K562 (cell line): Measurements from ENCODE around the gene PTK7. TPM values are rescaled to one million over a fixed set of nuclear protein-coding genes. Genes with fewer than 3 reads are reported as not detected.

ENCODE experiments used
- ARID1B ChIP-seq: fragments of 450-650 bp; IDR thresholded peaks from 2 replicates; pipeline ENCODE4 v1.6.1; 2016; ENCODE audit warnings: antibody characterized with exemption, mild to moderate bottlenecking, inconsistent platforms
- ASH1L ChIP-seq: fragments of 450-650 bp; IDR thresholded peaks from 2 replicates; pipeline ENCODE4 v1.6.1; 2018; ENCODE audit warnings: borderline replicate concordance, mild to moderate bottlenecking, low read depth; ENCODE audit not compliant: partially characterized antibody
- CREB1 ChIP-seq, 2 experiments: sonication (generic) in 1 of 2; formaldehyde crosslinking in 1 of 2; IDR thresholded peaks; 2 replicates each; pipeline versions ENCODE4 v1.6.1 to v1.8.0; 2012 to 2022; ENCODE audit warnings: inconsistent platforms in 1 of 2, mild to moderate bottlenecking in 1 of 2, missing genetic modification reagents in 1 of 2, moderate library complexity in 1 of 2
- KAT7 ChIP-seq: sonication (generic); formaldehyde crosslinking; IDR thresholded peaks from 2 replicates; pipeline ENCODE4 v1.8.0; 2022; ENCODE audit warnings: missing genetic modification reagents, mild to moderate bottlenecking, borderline replicate concordance
- MAZ ChIP-seq, 2 experiments: fragments of 450-650 bp in 1 of 2; sonication (generic) in 1 of 2; formaldehyde crosslinking; IDR thresholded peaks in 1 of 2; conservative IDR thresholded peaks in 1 of 2; 2 replicates each; pipeline versions ENCODE4 v1.4.0 to v1.5.0; 2020; ENCODE audit warnings: mild to moderate bottlenecking in 1 of 2, missing genetic modification reagents in 1 of 2
- NCOA1 ChIP-seq: fragments of 450-650 bp; IDR thresholded peaks from 2 replicates; pipeline ENCODE4 v1.6.1; 2016; ENCODE audit warnings: low read depth
- NR1H2 ChIP-seq: sonication (generic); formaldehyde crosslinking; IDR thresholded peaks from 2 replicates; pipeline ENCODE4 v1.4.0; 2020; ENCODE audit warnings: mild to moderate bottlenecking, missing genetic modification reagents
- NR4A1 ChIP-seq, 2 experiments: fragments of 250-450 bp in 1 of 2; fragments of 450-650 bp in 1 of 2; sonication (Bioruptor Pico) in 1 of 2; IDR thresholded peaks; 2 replicates each; pipeline versions ENCODE4 v1.4.0 to v1.6.1; 2016 to 2020; ENCODE audit warnings: mild to moderate bottlenecking in 2 of 2, missing compliant biosample characterization in 1 of 2, missing genetic modification characterization in 1 of 2, moderate library complexity in 1 of 2
- OTX1 ChIP-seq: fragments of 450-650 bp; formaldehyde crosslinking; IDR thresholded peaks from 2 replicates; pipeline ENCODE4 v1.4.0; 2022; ENCODE audit warnings: mild to moderate bottlenecking
- PHF21A ChIP-seq: fragments of 450-650 bp; IDR thresholded peaks from 2 replicates; pipeline ENCODE4 v1.6.1; 2017; ENCODE audit warnings: low read depth, borderline replicate concordance
- RBBP5 ChIP-seq: fragments of 200-600 bp; sonication (generic); IDR thresholded peaks from 2 replicates; pipeline ENCODE4 v1.6.1; 2012; ENCODE audit warnings: borderline replicate concordance, mild to moderate bottlenecking, low read length, control low read depth, inconsistent platforms; ENCODE audit not compliant: insufficient read depth, poor library complexity, severe bottlenecking
- SMARCE1 ChIP-seq: fragments of 450-650 bp; IDR thresholded peaks from 2 replicates; pipeline ENCODE4 v1.7.1; 2016; ENCODE audit warnings: mild to moderate bottlenecking
- TEAD1 ChIP-seq, 2 experiments: fragments of 450-650 bp in 1 of 2; sonication (generic) in 1 of 2; formaldehyde crosslinking; IDR thresholded peaks; 2 replicates each; pipeline versions ENCODE4 v1.4.0 to v1.8.0; 2020 to 2022; ENCODE audit warnings: mild to moderate bottlenecking in 2 of 2, missing genetic modification reagents in 1 of 2
- ZSCAN29 ChIP-seq: fragments of 450-650 bp; IDR thresholded peaks from 2 replicates; pipeline ENCODE4 v1.6.1; 2017
- polyA plus RNA-seq, 8 experiments: library from polyadenylated mRNA; depleted of rRNA in 4 of 8; stranded (reverse) in 5 of 8; unstranded in 3 of 8; fragments of >200 nt; fragmentation: Nextera tagmentation in 2 of 8; fragmentation: Illumina TruSeq in 1 of 8; extraction: Ambion mirVana in 2 of 8; extraction: Trizol in 1 of 8; gene quantifications; 2 replicates each; pipeline versions ENCODE4 v1.2.1 to v1.2.3, GENCODE V29; 2011 to 2014; ENCODE audit warnings: inconsistent platforms in 1 of 8, missing spikeins in 1 of 8
- total RNA-seq, 7 experiments: library from RNA; depleted of rRNA in 6 of 7; stranded (reverse); fragments of >200 nt in 6 of 7; fragmentation: Illumina TruSeq in 2 of 7; extraction: Trizol in 2 of 7; gene quantifications; 2 replicates each; pipeline versions ENCODE4 v1.2.1 to v1.2.3, GENCODE V29; 2011 to 2021; ENCODE audit warnings: low replicate concordance in 1 of 7
- TF ChIP-seq, protein P1 (sequence below), 2 experiments: fragments of 450-650 bp in 1 of 2; sonication (generic) in 1 of 2; formaldehyde crosslinking in 1 of 2; IDR thresholded peaks in 1 of 2; conservative IDR thresholded peaks in 1 of 2; 2 replicates each; pipeline versions ENCODE4 v1.6.1 to v1.8.1; 2016 to 2023; ENCODE audit warnings: mild to moderate bottlenecking in 2 of 2, moderate library complexity in 2 of 2, inconsistent platforms in 1 of 2, missing genetic modification reagents in 1 of 2
- TF ChIP-seq, protein P2 (sequence below): sonication (generic); formaldehyde crosslinking; IDR thresholded peaks from 2 replicates; pipeline ENCODE4 v1.8.0; 2022; ENCODE audit warnings: mild to moderate bottlenecking, missing genetic modification reagents, borderline replicate concordance
- TF ChIP-seq, protein P3 (sequence below): fragments of 250-450 bp; sonication (Bioruptor Pico); IDR thresholded peaks from 2 replicates; pipeline ENCODE4 v1.4.0; 2020

The PTK7 gene
- total and polyA plus RNA-seq, 9 of the 15 experiments (the other 6 are each of a cell fraction or from before 2014, with no cell fraction given), result 0.20 to 6.8 (median 4.2) TPM

DNA sequence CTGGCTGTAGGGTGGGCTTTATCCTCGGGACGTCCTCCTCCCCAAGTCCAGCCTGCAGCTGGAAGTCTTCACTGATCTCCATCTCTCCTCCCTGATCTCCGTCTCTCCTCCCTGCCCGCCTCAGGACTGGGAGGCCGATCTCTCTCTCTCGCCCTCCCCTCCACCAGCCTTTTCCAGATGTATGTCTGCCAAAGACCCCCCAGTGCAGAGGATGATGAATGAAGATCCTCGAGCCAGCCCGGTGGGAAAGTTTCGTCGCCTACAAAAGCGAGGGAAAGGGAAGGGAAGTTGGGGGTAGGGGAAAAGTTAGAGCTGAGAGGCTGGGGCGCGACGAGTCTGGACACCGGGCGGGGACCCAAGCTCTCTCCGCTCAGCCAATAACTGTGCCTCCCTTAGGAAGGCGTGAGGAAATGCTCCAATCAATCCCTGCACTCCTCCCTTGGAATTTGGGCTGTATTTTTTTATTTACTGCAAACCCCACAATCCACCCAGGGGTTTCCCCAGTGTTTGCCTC is 94.4 kb downstream of the PTK7 start (continued):
- TF ChIP-seq KAT7 (peak; percentile 80; the same call in 1 of the 2 replicates), ASH1L (peak; percentile 52), PHF21A (peak; percentile 82; the same call in 1 of the 2 replicates), OTX1 (peak; percentile 43; the same call in 1 of the 2 replicates), TEAD1 (CRISPR knock-in tag; IDR thresholded peaks at IDR 0.05) (peak in 1 of 2 experiments; percentile 74; a peak in 1 of 4 replicates), CREB1 (IDR thresholded peaks at IDR 0.05) (no peak), CREB1 (CRISPR knock-in tag; IDR thresholded peaks at IDR 0.05) (no peak), NR4A1 (CRISPR knock-in tag; IDR thresholded peaks at IDR 0.05) (0 out of 2 replicates have a peak, but pooled peaks have one; percentile 30), NR4A1 (tag; IDR thresholded peaks at IDR 0.05) (peak; percentile 36; the same call in 1 of the 2 replicates), NR1H2 (CRISPR knock-in tag) (0 out of 2 replicates have a peak, but pooled peaks have one; percentile 51), SMARCE1 (peak; percentile 64; the same call in 1 of the 2 replicates), ZSCAN29 (no peak), RBBP5 (peak; percentile 6), MAZ (CRISPR knock-in tag; conservative IDR thresholded peaks at IDR 0.05 in 1 of 2, IDR thresholded peaks at IDR 0.05 in 1 of 2) (peak in 1 of 2 experiments; percentile 53; a peak in 3 of 4 replicates), ARID1B (peak; percentile 48), NCOA1 (0 out of 2 replicates have a peak, but pooled peaks have one; percentile 53)
- TF ChIP-seq, protein P1, sequence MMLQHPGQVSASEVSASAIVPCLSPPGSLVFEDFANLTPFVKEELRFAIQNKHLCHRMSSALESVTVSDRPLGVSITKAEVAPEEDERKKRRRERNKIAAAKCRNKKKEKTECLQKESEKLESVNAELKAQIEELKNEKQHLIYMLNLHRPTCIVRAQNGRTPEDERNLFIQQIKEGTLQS (IDR thresholded peaks at IDR 0.05), result no peak
- TF ChIP-seq, protein P1 (CRISPR knock-in tag; conservative IDR thresholded peaks at IDR 0.05), result peak; percentile 84
- TF ChIP-seq, protein P2, sequence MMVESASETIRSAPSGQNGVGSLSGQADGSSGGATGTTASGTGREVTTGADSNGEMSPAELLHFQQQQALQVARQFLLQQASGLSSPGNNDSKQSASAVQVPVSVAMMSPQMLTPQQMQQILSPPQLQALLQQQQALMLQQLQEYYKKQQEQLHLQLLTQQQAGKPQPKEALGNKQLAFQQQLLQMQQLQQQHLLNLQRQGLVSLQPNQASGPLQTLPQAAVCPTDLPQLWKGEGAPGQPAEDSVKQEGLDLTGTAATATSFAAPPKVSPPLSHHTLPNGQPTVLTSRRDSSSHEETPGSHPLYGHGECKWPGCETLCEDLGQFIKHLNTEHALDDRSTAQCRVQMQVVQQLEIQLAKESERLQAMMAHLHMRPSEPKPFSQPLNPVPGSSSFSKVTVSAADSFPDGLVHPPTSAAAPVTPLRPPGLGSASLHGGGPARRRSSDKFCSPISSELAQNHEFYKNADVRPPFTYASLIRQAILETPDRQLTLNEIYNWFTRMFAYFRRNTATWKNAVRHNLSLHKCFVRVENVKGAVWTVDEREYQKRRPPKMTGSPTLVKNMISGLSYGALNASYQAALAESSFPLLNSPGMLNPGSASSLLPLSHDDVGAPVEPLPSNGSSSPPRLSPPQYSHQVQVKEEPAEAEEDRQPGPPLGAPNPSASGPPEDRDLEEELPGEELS (CRISPR knock-in tag), result 0 out of 2 replicates have a peak, but pooled peaks have one; percentile 60
- TF ChIP-seq, protein P3, sequence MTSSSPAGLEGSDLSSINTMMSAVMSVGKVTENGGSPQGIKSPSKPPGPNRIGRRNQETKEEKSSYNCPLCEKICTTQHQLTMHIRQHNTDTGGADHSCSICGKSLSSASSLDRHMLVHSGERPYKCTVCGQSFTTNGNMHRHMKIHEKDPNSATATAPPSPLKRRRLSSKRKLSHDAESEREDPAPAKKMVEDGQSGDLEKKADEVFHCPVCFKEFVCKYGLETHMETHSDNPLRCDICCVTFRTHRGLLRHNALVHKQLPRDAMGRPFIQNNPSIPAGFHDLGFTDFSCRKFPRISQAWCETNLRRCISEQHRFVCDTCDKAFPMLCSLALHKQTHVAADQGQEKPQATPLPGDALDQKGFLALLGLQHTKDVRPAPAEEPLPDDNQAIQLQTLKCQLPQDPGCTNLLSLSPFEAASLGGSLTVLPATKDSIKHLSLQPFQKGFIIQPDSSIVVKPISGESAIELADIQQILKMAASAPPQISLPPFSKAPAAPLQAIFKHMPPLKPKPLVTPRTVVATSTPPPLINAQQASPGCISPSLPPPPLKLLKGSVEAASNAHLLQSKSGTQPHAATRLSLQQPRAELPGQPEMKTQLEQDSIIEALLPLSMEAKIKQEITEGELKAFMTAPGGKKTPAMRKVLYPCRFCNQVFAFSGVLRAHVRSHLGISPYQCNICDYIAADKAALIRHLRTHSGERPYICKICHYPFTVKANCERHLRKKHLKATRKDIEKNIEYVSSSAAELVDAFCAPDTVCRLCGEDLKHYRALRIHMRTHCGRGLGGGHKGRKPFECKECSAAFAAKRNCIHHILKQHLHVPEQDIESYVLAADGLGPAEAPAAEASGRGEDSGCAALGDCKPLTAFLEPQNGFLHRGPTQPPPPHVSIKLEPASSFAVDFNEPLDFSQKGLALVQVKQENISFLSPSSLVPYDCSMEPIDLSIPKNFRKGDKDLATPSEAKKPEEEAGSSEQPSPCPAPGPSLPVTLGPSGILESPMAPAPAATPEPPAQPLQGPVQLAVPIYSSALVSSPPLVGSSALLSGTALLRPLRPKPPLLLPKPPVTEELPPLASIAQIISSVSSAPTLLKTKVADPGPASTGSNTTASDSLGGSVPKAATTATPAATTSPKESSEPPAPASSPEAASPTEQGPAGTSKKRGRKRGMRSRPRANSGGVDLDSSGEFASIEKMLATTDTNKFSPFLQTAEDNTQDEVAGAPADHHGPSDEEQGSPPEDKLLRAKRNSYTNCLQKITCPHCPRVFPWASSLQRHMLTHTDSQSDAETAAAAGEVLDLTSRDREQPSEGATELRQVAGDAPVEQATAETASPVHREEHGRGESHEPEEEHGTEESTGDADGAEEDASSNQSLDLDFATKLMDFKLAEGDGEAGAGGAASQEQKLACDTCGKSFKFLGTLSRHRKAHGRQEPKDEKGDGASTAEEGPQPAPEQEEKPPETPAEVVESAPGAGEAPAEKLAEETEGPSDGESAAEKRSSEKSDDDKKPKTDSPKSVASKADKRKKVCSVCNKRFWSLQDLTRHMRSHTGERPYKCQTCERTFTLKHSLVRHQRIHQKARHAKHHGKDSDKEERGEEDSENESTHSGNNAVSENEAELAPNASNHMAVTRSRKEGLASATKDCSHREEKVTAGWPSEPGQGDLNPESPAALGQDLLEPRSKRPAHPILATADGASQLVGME (CRISPR knock-in tag), result peak; percentile 18; the same call in 1 of the 2 replicates
